Smooth muscle cell (in vitro differentiated cells): ENCODE results near the gene MYOZ3. TPM values are rescaled to one million over a fixed set of nuclear protein-coding genes. Genes with fewer than 3 reads are reported as not detected.
A peak's percentile ranks its signal among the peaks of the same experiment; 100 is the strongest.

Source experiments
- DNase-seq: peaks from one replicate; lab custom pipeline; 2025; ENCODE audit not compliant: unreplicated experiment; lab: John Stamatoyannopoulos, UW
- H2AFZ ChIP-seq: fragments of 200-600 bp; sonication (generic); 2 replicates; pipeline ENCODE4 v1.6.0; 2016; ENCODE audit warnings: antibody characterized with exemption, low read depth, mild to moderate bottlenecking
- H3F3A ChIP-seq: fragments of 200-600 bp; sonication (generic); 2 replicates; pipeline ENCODE4 v1.6.0; 2017; ENCODE audit warnings: antibody characterized with exemption, low read depth
- H3K27ac ChIP-seq: fragments of 200-600 bp; sonication (generic); 2 replicates; pipeline ENCODE4 v1.5.1; 2016; ENCODE audit warnings: low read depth, mild to moderate bottlenecking
- H3K27me3 ChIP-seq: fragments of 200-600 bp; sonication (generic); 2 replicates; pipeline ENCODE4 v1.6.1; 2016; ENCODE audit warnings: low read depth, mild to moderate bottlenecking
- H3K36me3 ChIP-seq: fragments of 200-600 bp; sonication (generic); 2 replicates; pipeline ENCODE4 v1.5.1; 2016; ENCODE audit warnings: low read depth
- H3K4me1 ChIP-seq: fragments of 200-600 bp; sonication (generic); 2 replicates; pipeline ENCODE4 v1.5.1; 2016; ENCODE audit warnings: low read depth
- H3K4me2 ChIP-seq: fragments of 200-600 bp; sonication (generic); 2 replicates; pipeline ENCODE4 v1.6.0; 2016; ENCODE audit warnings: mild to moderate bottlenecking
- H3K4me3 ChIP-seq: fragments of 200-600 bp; sonication (generic); 2 replicates; pipeline ENCODE4 v1.5.1; 2016; ENCODE audit warnings: mild to moderate bottlenecking
- H3K79me2 ChIP-seq: fragments of 200-600 bp; sonication (generic); 2 replicates; pipeline ENCODE4 v1.6.0; 2016; ENCODE audit warnings: low read depth, mild to moderate bottlenecking
- H3K9ac ChIP-seq: fragments of 200-600 bp; sonication (generic); 2 replicates; pipeline ENCODE4 v1.6.0; 2016; ENCODE audit warnings: low read depth
- H3K9me3 ChIP-seq: fragments of 200-600 bp; sonication (generic); replicated peaks from 2 replicates; pipeline ENCODE4 v1.5.1; 2016; ENCODE audit warnings: low read depth
- H4K20me1 ChIP-seq: fragments of 200-600 bp; sonication (generic); 2 replicates; pipeline ENCODE4 v1.6.0; 2016; ENCODE audit warnings: low read depth
- WGBS: methylation state at CpG from one replicate; pipeline ENCODE4 v1.1.7; 2016; ENCODE audit warnings: low lambda C conversion rate; 5-methylcytosine and 5-hydroxymethylcytosine counted together
- polyA plus RNA-seq: library from polyadenylated mRNA; unstranded; fragments of >200 nt; fragmentation: Nextera tagmentation; extraction: Ambion mirVana; gene quantifications from 2 replicates; pipeline ENCODE4 v1.2.1, GENCODE V29; 2016
- total RNA-seq: library from RNA; depleted of rRNA; stranded (reverse); fragments of >200 nt; gene quantifications from 2 replicates; pipeline ENCODE4 v1.2.3, GENCODE V29; 2014
- TF ChIP-seq, protein P1 (sequence below): fragments of 200-600 bp; sonication (generic); IDR thresholded peaks from 2 replicates; pipeline ENCODE4 v1.5.1; 2017; ENCODE audit warnings: borderline replicate concordance, mild to moderate bottlenecking, antibody characterized with exemption; ENCODE audit not compliant: insufficient read depth, poor library complexity, severe bottlenecking

MYOZ3 gene
- total and polyA plus RNA-seq, 2 experiments from 2014 or later, result 6.4 to 7.9 TPM

DNA sequence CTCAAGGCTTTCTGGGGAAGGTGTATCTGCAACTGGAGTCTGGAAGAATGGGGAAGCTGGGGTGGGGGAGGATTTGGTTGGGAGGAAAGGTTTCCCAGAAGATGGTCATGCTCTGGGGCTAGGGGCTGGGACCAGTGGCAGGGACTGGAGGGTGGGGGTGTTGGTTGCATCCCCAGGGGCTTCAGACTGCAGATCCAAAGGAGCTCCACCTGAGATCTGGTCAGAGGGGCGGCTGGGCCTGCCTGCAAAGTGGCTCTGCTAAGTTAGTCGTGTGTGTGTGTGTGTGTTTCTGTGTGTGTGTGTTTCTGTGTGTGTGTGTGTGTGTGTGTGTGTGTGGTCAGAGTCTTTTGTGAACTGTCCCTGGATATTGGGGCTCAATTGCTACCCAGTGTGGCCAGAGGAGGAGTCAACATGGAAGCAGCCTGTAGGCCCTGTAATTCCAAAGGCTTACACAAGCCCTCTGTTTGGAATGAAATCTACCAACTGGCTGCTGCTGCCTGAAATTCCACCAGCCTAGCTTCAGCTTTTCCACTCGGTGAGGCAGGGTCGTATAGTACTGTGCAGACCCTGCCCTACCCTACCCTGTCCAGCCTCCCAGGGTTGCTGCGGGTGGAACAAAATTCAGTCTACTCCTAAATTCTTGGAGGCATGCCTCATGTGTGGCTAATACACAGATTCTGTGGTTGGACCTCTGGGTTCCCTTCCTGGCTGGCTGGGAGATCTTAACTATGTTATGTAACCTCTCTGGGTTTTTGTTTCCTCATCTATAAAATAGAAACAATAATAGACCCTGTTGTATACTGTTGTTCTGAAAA lies 33.1 kb upstream of the MYOZ3 start:
- Histone ChIP-seq H3K4me2 (peak overlapping the region; percentile 92), H3K4me3 (no peak overlapping the region), H3K4me1 (peaks cover 14% of the 10 kb centered on the region), H4K20me1 (peaks cover 61% of the 10 kb centered on the region), H3K9me3 (no peaks in the 10 kb centered on the region), H3K27me3 (no peaks in the 10 kb centered on the region), H3K27ac (peak overlapping the region; percentile 53), H2AFZ (no peak overlapping the region), H3K36me3 (no peaks in the 10 kb centered on the region), H3K9ac (no peak overlapping the region), H3F3A (peaks cover 14% of the 10 kb centered on the region), H3K79me2 (peaks cover 71% of the 10 kb centered on the region)
- 40% methylated on average over 5 of the region's 5 CpGs for WGBS
- DNase-seq, result no peak
- TF ChIP-seq, protein P1, sequence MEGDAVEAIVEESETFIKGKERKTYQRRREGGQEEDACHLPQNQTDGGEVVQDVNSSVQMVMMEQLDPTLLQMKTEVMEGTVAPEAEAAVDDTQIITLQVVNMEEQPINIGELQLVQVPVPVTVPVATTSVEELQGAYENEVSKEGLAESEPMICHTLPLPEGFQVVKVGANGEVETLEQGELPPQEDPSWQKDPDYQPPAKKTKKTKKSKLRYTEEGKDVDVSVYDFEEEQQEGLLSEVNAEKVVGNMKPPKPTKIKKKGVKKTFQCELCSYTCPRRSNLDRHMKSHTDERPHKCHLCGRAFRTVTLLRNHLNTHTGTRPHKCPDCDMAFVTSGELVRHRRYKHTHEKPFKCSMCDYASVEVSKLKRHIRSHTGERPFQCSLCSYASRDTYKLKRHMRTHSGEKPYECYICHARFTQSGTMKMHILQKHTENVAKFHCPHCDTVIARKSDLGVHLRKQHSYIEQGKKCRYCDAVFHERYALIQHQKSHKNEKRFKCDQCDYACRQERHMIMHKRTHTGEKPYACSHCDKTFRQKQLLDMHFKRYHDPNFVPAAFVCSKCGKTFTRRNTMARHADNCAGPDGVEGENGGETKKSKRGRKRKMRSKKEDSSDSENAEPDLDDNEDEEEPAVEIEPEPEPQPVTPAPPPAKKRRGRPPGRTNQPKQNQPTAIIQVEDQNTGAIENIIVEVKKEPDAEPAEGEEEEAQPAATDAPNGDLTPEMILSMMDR, result no peak

DNA sequence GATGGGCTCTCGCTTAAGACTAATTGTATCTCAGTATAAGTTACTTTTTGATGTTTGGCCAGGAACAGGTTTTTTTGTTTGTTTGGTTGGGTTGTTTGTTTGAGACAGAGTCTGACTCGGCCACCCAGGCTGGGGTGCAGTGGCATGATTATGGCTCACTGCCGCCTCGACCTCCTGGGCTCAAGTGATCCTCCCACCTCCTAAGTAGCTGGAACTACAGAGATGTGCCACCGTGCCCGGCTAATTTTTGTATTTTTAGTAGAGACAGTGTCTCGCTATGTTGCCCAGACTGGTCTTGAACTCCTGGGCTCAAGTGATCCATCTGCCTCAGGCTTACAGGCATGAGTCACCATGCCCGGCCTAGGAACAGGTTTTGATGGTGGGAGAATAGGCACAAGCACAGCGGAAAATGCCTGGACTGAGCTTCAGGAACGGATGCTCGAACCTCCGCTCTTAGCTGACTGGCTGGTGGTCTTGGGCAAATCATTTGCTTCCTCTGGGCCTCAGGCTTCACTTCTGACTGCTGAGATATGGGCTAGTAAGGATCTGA lies 32.0 kb upstream of the MYOZ3 start:
- H3K27ac ChIP-seq, result peak overlapping the region; percentile 53
- H2AFZ ChIP-seq, result no peak overlapping the region
- H4K20me1 ChIP-seq, result peaks cover 66% of the 10 kb centered on the region
- no peaks in the 10 kb centered on the region for H3K27me3 ChIP-seq
- H3K4me3 ChIP-seq, result no peak overlapping the region
- H3K4me2 ChIP-seq, result peak overlapping the region; percentile 92
- no peak overlapping the region for H3K9ac ChIP-seq
- peaks cover 4% of the 10 kb centered on the region for H3F3A ChIP-seq
- TF ChIP-seq, protein P1, result no peak
- no peak for DNase-seq
- peaks cover 72% of the 10 kb centered on the region for H3K79me2 ChIP-seq
- 76% methylated on average over 12 of the region's 12 CpGs for WGBS
- H3K36me3 ChIP-seq, result no peaks in the 10 kb centered on the region
- H3K4me1 ChIP-seq, result peaks cover 4% of the 10 kb centered on the region
- no peaks in the 10 kb centered on the region for H3K9me3 ChIP-seq

DNA sequence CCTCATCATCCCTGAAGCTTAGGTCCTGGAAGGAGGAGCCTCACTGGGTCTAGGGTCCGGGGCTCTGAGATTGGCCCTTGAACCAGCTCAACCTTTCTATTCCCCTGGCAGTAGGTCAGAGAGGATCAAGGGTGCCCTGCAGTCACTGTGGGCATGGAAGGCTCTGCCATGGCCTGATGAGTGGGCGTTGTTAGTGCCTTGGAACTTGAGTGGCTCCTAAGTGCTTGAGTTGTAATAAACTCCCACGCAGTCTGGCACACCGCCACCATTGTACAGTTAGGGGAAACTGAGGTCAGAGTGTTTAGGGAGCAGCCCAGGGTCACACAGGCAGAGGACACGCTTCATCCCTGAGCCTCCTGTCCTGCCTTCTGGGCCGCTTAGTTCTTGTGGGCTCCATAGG lies 31.0 kb upstream of the MYOZ3 start:
- TF ChIP-seq, protein P1, result no peak
- H3K27ac ChIP-seq, result peak overlapping the region; percentile 4
- WGBS, result 94% methylated on average over 6 of the region's 6 CpGs

More for the DNA sequence above, 31.0 kb upstream of the MYOZ3 start:
- Histone ChIP-seq H2AFZ (no peak overlapping the region), H3K4me2 (no peak overlapping the region), H3K36me3 (no peaks in the 10 kb centered on the region), H3K4me1 (no peaks in the 10 kb centered on the region), H3K27me3 (no peaks in the 10 kb centered on the region), H4K20me1 (peaks cover 71% of the 10 kb centered on the region), H3K79me2 (peaks cover 70% of the 10 kb centered on the region), H3K9ac (no peak overlapping the region), H3F3A (peaks cover 9% of the 10 kb centered on the region), H3K9me3 (no peaks in the 10 kb centered on the region), H3K4me3 (no peak overlapping the region)
- DNase-seq, result no peak
